GM12801 (cell line): ENCODE results near the gene VWA7.

Source experiments
- CTCF ChIP-seq: IDR thresholded peaks from one replicate; pipeline ENCODE4 v1.5.1; 2011; ENCODE audit warnings: control low read depth; ENCODE audit not compliant: insufficient read length; ENCODE audit errors: extremely low read depth

Gene VWA7

GRCh38 chr6:31779908-31780307 lies 2.8 kb upstream of the VWA7 start:
- no peak for TF ChIP-seq CTCF

- TF ChIP-seq CTCF: no peak
Measured at GRCh38 chr6:31778999-31779885, 2.1 kb upstream of the VWA7 start.

GRCh38 chr6:31778193-31778592 lies 1.1 kb upstream of the VWA7 start:
- TF ChIP-seq CTCF: no peak

GRCh38 chr6:31777667-31778050 lies 531 bp upstream of the VWA7 start:
- no peak for TF ChIP-seq CTCF

GRCh38 chr6:31776485-31776988 lies 591 bp downstream of the VWA7 start:
- no peak for TF ChIP-seq CTCF

GRCh38 chr6:31775633-31776484 lies 1.3 kb downstream of the VWA7 start:
- TF ChIP-seq CTCF: no peak

- TF ChIP-seq CTCF: no peak
Measured at GRCh38 chr6:31775184-31775583, 1.9 kb downstream of the VWA7 start.
